Endothelial cell of umbilical vein (primary cell): ENCODE data around the gene SSTR5.

Experiments used
- CTCF ChIP-seq, 2 donors: IDR thresholded peaks; 1 replicate in 1 of 2; 2 replicates in 1 of 2; pipeline ENCODE4 v1.5.1; 2011; ENCODE audit warnings: low read length in 2 of 2, mild to moderate bottlenecking in 2 of 2, moderate library complexity in 2 of 2, control low read depth in 1 of 2, inconsistent platforms in 1 of 2, low read depth in 1 of 2; ENCODE audit not compliant: insufficient read depth in 1 of 2; ENCODE audit errors: extremely low read depth in 1 of 2
- EZH2 ChIP-seq: IDR thresholded peaks from 2 replicates; pipeline ENCODE4 v1.6.1; 2012; ENCODE audit warnings: borderline replicate concordance, low read depth, mild to moderate bottlenecking, moderate library complexity, low read length, inconsistent platforms; ENCODE audit not compliant: severe bottlenecking
- FOS ChIP-seq: IDR thresholded peaks from 2 replicates; pipeline ENCODE4 v1.6.1; 2011; ENCODE audit warnings: mild to moderate bottlenecking, low read length, moderate library complexity, borderline replicate concordance; ENCODE audit not compliant: insufficient read depth
- POLR2A ChIP-seq: IDR thresholded peaks from 2 replicates; pipeline ENCODE4 v1.6.1; 2012; ENCODE audit warnings: low read depth, mild to moderate bottlenecking, control low read depth, low read length

GRCh38 chr16:1052721-1053120, 19.8 kb upstream of the SSTR5 start:
- TF ChIP-seq POLR2A (no peak), FOS (no peak), EZH2 (no peak), CTCF (IDR thresholded peaks at IDR 0.05; ENCODE audit: extremely low read depth in 1 of 2, insufficient read depth in 1 of 2, low read depth in 1 of 2, low read length in 2 of 2) (no peak)
